VCaP (cell line): ENCODE measurements around the gene DCXR.
A peak's percentile ranks its signal among the peaks of the same experiment; 100 is the strongest.

Experiments used
- H3K27ac ChIP-seq: fragments of 450-650 bp; 2 replicates; pipeline ENCODE4 v1.5.1; 2017
- CTCF ChIP-seq: fragments of 450-650 bp; conservative IDR thresholded peaks from 2 replicates; pipeline ENCODE4 v1.5.1; 2017; ENCODE audit warnings: mild to moderate bottlenecking, moderate library complexity

The DCXR gene

GRCh38 chr17:82052638-82053059, 15.2 kb upstream of the DCXR start:
- no peak for TF ChIP-seq CTCF
- peak overlapping the region; percentile 87 for H3K27ac ChIP-seq

GRCh38 chr17:82051776-82052637, 14.5 kb upstream of the DCXR start, which contains the start of the genes GPS1 and RFNG:
Gene GPS1, plus strand, starts transcription at chr17:82051898. Its CDS starts 34 bp downstream, at chr17:82051932.
Gene RFNG, minus strand, starts transcription at chr17:82051811. Its CDS starts 45 bp downstream, at chr17:82051766.
- TF ChIP-seq CTCF, result no peak
- H3K27ac ChIP-seq, result peak within 1 kb of the TSS; percentile 87

GRCh38 chr17:82050761-82051641, 13.5 kb upstream of the DCXR start:
- no peak for TF ChIP-seq CTCF
- peak overlapping the region; percentile 87 for H3K27ac ChIP-seq

GRCh38 chr17:82050152-82050760, 12.8 kb upstream of the DCXR start:
- H3K27ac ChIP-seq, result peak overlapping the region; percentile 87; the same call in 1 of the 2 replicates
- no peak for TF ChIP-seq CTCF

GRCh38 chr17:82049521-82049971, 12.0 kb upstream of the DCXR start:
- no peak for TF ChIP-seq CTCF
- no peak overlapping the region for H3K27ac ChIP-seq

GRCh38 chr17:82049106-82049505, 11.6 kb upstream of the DCXR start:
- H3K27ac ChIP-seq, result no peak overlapping the region
- no peak for TF ChIP-seq CTCF
